ENCODE measurements around the gene H2BK1.

H2BK1 gene

GRCh38 chr7:151209588-151209987, 700 bp downstream of the H2BK1 start:
- no peak for TF ChIP-seq CREB1 (IDR thresholded peaks at IDR 0.05; ENCODE audit: low read depth)
- no peak for TF ChIP-seq NFIC (IDR thresholded peaks at IDR 0.05)

- TF ChIP-seq NFIC (IDR thresholded peaks at IDR 0.05) = no peak
- no peak for TF ChIP-seq FOXM1 (IDR thresholded peaks at IDR 0.05; ENCODE audit: borderline replicate concordance, low read depth)
- TF ChIP-seq USF1 (IDR thresholded peaks at IDR 0.05) = no peak
- TF ChIP-seq EP300 (IDR thresholded peaks at IDR 0.05; ENCODE audit: borderline replicate concordance) = no peak
- no peak for TF ChIP-seq YY1 (IDR thresholded peaks at IDR 0.05; ENCODE audit: low read depth)
- TF ChIP-seq ZBTB7A (IDR thresholded peaks at IDR 0.05; ENCODE audit: low read depth) = no peak
- no peak for TF ChIP-seq RAD21 (IDR thresholded peaks at IDR 0.05; ENCODE audit: low read depth)
- no peak for TF ChIP-seq CREB1 (IDR thresholded peaks at IDR 0.05; ENCODE audit: low read depth)
- TF ChIP-seq, protein P1, sequence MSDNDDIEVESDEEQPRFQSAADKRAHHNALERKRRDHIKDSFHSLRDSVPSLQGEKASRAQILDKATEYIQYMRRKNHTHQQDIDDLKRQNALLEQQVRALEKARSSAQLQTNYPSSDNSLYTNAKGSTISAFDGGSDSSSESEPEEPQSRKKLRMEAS (IDR thresholded peaks at IDR 0.05) = no peak
- TF ChIP-seq TCF12 (IDR thresholded peaks at IDR 0.05; ENCODE audit: low read depth) = no peak
- no peak for TF ChIP-seq TEAD4 (IDR thresholded peaks at IDR 0.05)
- TF ChIP-seq CEBPB (IDR thresholded peaks at IDR 0.05) = no peak
- no peak for TF ChIP-seq TAF1 (IDR thresholded peaks at IDR 0.05; ENCODE audit: low read depth)
Observed at GRCh38 chr7:151208253-151208862, 1.9 kb downstream of the H2BK1 start.

DNA sequence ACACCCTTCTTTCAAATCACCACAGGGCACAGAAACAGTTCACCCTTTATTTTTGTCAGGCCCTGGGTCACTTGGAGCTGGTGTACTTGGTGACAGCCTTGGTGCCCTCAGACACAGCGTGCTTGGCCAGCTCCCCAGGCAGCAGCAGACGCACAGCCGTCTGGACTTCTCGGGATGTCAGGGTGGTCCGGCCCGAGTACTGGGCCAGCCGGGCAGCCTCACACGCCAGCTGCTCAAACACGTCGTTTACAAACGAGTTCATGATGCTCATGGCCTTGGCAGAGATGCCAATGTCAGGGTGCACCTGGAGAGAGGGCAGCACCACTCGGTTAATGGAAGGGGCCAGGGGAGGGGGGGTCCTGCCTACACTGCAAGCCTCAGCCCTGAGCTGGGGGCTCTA, 2.5 kb downstream of the H2BK1 start:
- no peak for TF ChIP-seq NFIC (IDR thresholded peaks at IDR 0.05)
- no peak for TF ChIP-seq RAD21 (IDR thresholded peaks at IDR 0.05; ENCODE audit: low read depth)
- TF ChIP-seq USF1 (IDR thresholded peaks at IDR 0.05) = no peak
- no peak for TF ChIP-seq CREB1 (IDR thresholded peaks at IDR 0.05; ENCODE audit: low read depth)
- no peak for TF ChIP-seq YY1 (IDR thresholded peaks at IDR 0.05; ENCODE audit: low read depth)
- no peak for TF ChIP-seq CEBPB (IDR thresholded peaks at IDR 0.05)
- no peak for TF ChIP-seq EP300 (IDR thresholded peaks at IDR 0.05; ENCODE audit: borderline replicate concordance)
- no peak for TF ChIP-seq REST (IDR thresholded peaks at IDR 0.05; ENCODE audit: low read depth)
- TF ChIP-seq, protein P1 (IDR thresholded peaks at IDR 0.05) = no peak
- TF ChIP-seq TEAD4 (IDR thresholded peaks at IDR 0.05) = no peak
- no peak for TF ChIP-seq ZBTB7A (IDR thresholded peaks at IDR 0.05; ENCODE audit: low read depth)
- TF ChIP-seq FOXM1 (IDR thresholded peaks at IDR 0.05; ENCODE audit: borderline replicate concordance, low read depth) = no peak

GRCh38 chr7:151207315-151207714, 3.0 kb downstream of the H2BK1 start:
- TF ChIP-seq REST (IDR thresholded peaks at IDR 0.05; ENCODE audit: low read depth) (no peak), CEBPB (IDR thresholded peaks at IDR 0.05) (no peak), TEAD4 (IDR thresholded peaks at IDR 0.05) (no peak), CREB1 (IDR thresholded peaks at IDR 0.05; ENCODE audit: low read depth) (no peak)

- TF ChIP-seq RAD21 (IDR thresholded peaks at IDR 0.05; ENCODE audit: low read depth) = no peak
- TF ChIP-seq TCF12 (IDR thresholded peaks at IDR 0.05; ENCODE audit: low read depth) = no peak
- no peak for TF ChIP-seq CEBPB (IDR thresholded peaks at IDR 0.05)
- no peak for TF ChIP-seq NFIC (IDR thresholded peaks at IDR 0.05)
- TF ChIP-seq REST (IDR thresholded peaks at IDR 0.05; ENCODE audit: low read depth) = no peak
- TF ChIP-seq TAF1 (IDR thresholded peaks at IDR 0.05; ENCODE audit: low read depth) = no peak
- TF ChIP-seq CREB1 (IDR thresholded peaks at IDR 0.05; ENCODE audit: low read depth) = no peak
- TF ChIP-seq FOXM1 (IDR thresholded peaks at IDR 0.05; ENCODE audit: borderline replicate concordance, low read depth) = no peak
- TF ChIP-seq EP300 (IDR thresholded peaks at IDR 0.05; ENCODE audit: borderline replicate concordance) = no peak
Observed at GRCh38 chr7:151206914-151207313, 3.4 kb downstream of the H2BK1 start.

Measured in Ishikawa (cell line).